Body of pancreas (tissue), 4 donors: ENCODE results near the gene PLOD2. TPM values are rescaled to one million over a fixed set of nuclear protein-coding genes. Genes with fewer than 3 reads are reported as not detected.

Experiments
- ATAC-seq: fragments of 150-250 bp; one replicate; pipeline ENCODE4 v1.9.1; 2016
- DNase-seq, 4 donors: peaks; one replicate each; pipeline ENCODE4 v3.0.0-alpha.2; 2019
- H3K27ac ChIP-seq, 4 donors: fragments of 200-600 bp; sonication (generic); 1 replicate in 3 of 4; 2 replicates in 1 of 4; pipeline versions ENCODE4 v1.5.1 to v1.6.1; 2016 to 2019; ENCODE audit warnings: mild to moderate bottlenecking in 1 of 4, mixed read lengths in 1 of 4, moderate library complexity in 1 of 4
- H3K27me3 ChIP-seq, 2 donors: fragments of 200-600 bp; sonication (generic); one replicate each; pipeline ENCODE4 v1.6.0; 2016; ENCODE audit warnings: mild to moderate bottlenecking in 1 of 2
- H3K36me3 ChIP-seq, 2 donors: fragments of 200-600 bp; sonication (generic); replicated peaks in 1 of 2; 2 replicates each; pipeline ENCODE4 v1.5.1; 2016; ENCODE audit warnings: low read depth in 2 of 2; ENCODE audit not compliant: insufficient read depth in 1 of 2
- H3K4me1 ChIP-seq: fragments of 200-600 bp; sonication (generic); one replicate; pipeline ENCODE4 v1.6.0; 2016
- H3K4me3 ChIP-seq, 2 donors: fragments of 200-600 bp; sonication (generic); 1 replicate in 1 of 2; 2 replicates in 1 of 2; pipeline ENCODE4 v1.5.1; 2016 to 2019
- H3K9me3 ChIP-seq, 3 donors: fragments of 200-600 bp; sonication (generic); 1 replicate in 2 of 3; 2 replicates in 1 of 3; pipeline ENCODE4 v1.5.1; 2016
- CTCF ChIP-seq, 7 experiments: fragments of 450-650 bp in 4 of 7; fragments of 200-600 bp in 3 of 7; sonication (generic) in 3 of 7; IDR thresholded peaks; one replicate each; pipeline ENCODE4 v1.5.1; 2016 to 2019; ENCODE audit warnings: antibody characterized with exemption in 7 of 7
- POLR2A ChIP-seq, 3 donors: fragments of 450-650 bp; IDR thresholded peaks; one replicate each; pipeline ENCODE4 v1.6.1; 2016; ENCODE audit warnings: antibody characterized with exemption in 3 of 3, mild to moderate bottlenecking in 2 of 3
- WGBS, 2 donors: methylation state at CpG; one replicate each; pipeline ENCODE4 v1.1.5; 2017; 5-methylcytosine and 5-hydroxymethylcytosine counted together
- intact Hi-C: fragments of 100-400 bp; cut with DNase I; formaldehyde crosslinking; loops from one replicate; pipeline ENCODE4 v1.15.1; 2023
- total RNA-seq, 2 donors: library from RNA; depleted of rRNA; stranded (reverse); fragments of >200 nt; gene quantifications; one replicate each; pipeline ENCODE4 v1.1.0, GENCODE V29; 2016

The PLOD2 gene
- total RNA-seq, 2 donors from 2014 or later, result 16.8 to 24.4 TPM

DNA sequence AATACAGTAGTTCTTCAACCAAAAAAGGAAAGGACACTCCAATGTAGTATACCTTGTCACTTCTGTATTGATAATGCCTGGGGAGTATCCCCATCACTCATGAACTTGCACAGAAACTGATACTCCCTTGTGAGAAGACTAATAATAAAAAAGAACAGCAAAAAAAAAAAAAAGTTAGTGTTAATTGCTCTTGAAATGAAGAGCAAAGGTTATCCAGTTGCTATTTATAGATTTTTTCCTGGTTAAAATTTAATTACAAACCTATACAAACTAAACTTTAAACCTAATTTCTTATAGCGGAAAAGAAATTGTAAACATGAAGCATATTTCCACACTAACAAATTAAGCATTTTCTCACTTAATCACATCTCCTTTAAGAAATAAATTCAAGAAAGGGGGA, 6.7 kb downstream of the PLOD2 start:
- ATAC-seq (no peak), DNase-seq (no peak)
- WGBS, 2 donors, result 41 to 48% methylated on average over 1 of the region's 1 CpG
- H3K27me3 ChIP-seq, result no peaks in the 10 kb centered on the region
- no peak overlapping the region for H3K4me3 ChIP-seq
- H3K9me3 ChIP-seq, result no peaks in the 10 kb centered on the region
- intact Hi-C loops, result no loop called here
- H3K36me3 ChIP-seq, result no peaks in the 10 kb centered on the region
- H3K27ac ChIP-seq, result peak overlapping the region in 1 of 4 donors; percentile 33
- TF ChIP-seq CTCF (IDR thresholded peaks at IDR 0.05) (no peak), POLR2A (IDR thresholded peaks at IDR 0.05) (no peak)
- H3K4me1 ChIP-seq, result peaks cover 71% of the 10 kb centered on the region

DNA sequence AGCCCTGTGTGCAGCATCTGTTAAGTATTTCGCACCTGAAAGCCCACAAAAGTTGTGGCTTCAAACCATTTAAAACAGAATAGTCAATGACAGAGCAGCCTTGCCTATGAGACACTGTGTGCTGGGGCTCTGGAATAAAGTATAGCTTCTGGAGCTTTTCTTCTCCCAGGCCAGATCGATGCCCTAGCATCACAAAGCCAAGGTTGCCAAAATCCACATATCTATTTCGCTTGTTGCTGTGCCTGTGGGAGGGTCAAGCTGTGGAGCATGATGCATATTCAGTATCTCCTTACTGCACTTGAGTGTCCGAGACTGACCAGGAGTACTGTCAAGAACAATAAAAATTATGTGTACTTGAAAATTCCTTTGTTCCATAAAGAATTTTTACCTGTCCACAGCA, 7.6 kb downstream of the PLOD2 start:
- no peak for ATAC-seq
- peaks cover 67% of the 10 kb centered on the region for H3K4me1 ChIP-seq
- intact Hi-C loops, result no loop called here
- no peaks in the 10 kb centered on the region for H3K27me3 ChIP-seq
- peak overlapping the region in 2 of 4 donors; percentile 54 to 64 for H3K27ac ChIP-seq
- WGBS, 2 donors, result 48 to 57% methylated on average over 4 of the region's 4 CpGs
- no peak for DNase-seq
- H3K9me3 ChIP-seq, result no peaks in the 10 kb centered on the region
- TF ChIP-seq CTCF (IDR thresholded peaks at IDR 0.05) (no peak), POLR2A (IDR thresholded peaks at IDR 0.05) (no peak)
- no peaks in the 10 kb centered on the region for H3K36me3 ChIP-seq
- no peak overlapping the region for H3K4me3 ChIP-seq

DNA sequence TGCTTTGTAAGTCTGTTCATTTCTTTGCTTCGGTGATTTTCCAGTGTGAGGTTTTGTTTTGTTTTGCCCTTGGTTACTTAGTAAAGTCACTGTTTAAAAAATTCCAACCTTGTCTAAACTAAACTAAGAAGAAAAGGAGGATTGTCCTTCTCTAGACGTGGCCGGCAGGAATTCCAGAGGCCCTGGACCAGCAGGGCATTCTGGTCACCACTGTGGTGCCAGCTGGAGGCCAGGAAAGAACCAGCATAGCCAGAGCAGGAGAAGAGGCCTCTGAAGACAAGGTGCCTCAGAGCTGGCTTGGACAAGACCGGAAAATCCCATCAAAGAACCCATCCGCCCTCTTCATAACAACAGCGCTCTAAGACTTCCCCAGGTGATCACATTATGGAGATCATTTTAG, 8.2 kb downstream of the PLOD2 start:
- 45 to 52% methylated on average over 6 of the region's 6 CpGs for WGBS, 2 donors
- Histone ChIP-seq H3K9me3 (no peaks in the 10 kb centered on the region), H3K36me3 (no peaks in the 10 kb centered on the region), H3K27me3 (no peaks in the 10 kb centered on the region), H3K4me1 (peaks cover 66% of the 10 kb centered on the region), H3K27ac (peak overlapping the region in 3 of 4 donors; percentile 9 to 64 (median 54)), H3K4me3 (no peak overlapping the region)
- intact Hi-C loops, result no loop called here
- ATAC-seq, result peak; percentile 71
- DNase-seq, result peak; percentile 31 to 43 (median 40)
- TF ChIP-seq CTCF (IDR thresholded peaks at IDR 0.05) (no peak), POLR2A (IDR thresholded peaks at IDR 0.05) (peak in 2 of 3 donors; percentile 26 to 35)

GRCh38 chr3:146148468-146148931, 12.5 kb downstream of the PLOD2 start:
- no peak overlapping the region for H3K4me3 ChIP-seq
- H3K9me3 ChIP-seq, result no peaks in the 10 kb centered on the region
- peak in 6 of 7 experiments; percentile 9 to 40 (median 30) for TF ChIP-seq CTCF (IDR thresholded peaks at IDR 0.05)
- TF ChIP-seq POLR2A (IDR thresholded peaks at IDR 0.05), result no peak
- H3K27me3 ChIP-seq, result no peaks in the 10 kb centered on the region
- intact Hi-C loops, result no loop called here
- H3K4me1 ChIP-seq, result peaks cover 29% of the 10 kb centered on the region
- WGBS, 2 donors, result 52 to 53% methylated on average over 1 of the region's 1 CpG
- H3K36me3 ChIP-seq, result no peaks in the 10 kb centered on the region
- ATAC-seq (peak; percentile 51), DNase-seq (no peak)
- H3K27ac ChIP-seq, result no peak overlapping the region

DNA sequence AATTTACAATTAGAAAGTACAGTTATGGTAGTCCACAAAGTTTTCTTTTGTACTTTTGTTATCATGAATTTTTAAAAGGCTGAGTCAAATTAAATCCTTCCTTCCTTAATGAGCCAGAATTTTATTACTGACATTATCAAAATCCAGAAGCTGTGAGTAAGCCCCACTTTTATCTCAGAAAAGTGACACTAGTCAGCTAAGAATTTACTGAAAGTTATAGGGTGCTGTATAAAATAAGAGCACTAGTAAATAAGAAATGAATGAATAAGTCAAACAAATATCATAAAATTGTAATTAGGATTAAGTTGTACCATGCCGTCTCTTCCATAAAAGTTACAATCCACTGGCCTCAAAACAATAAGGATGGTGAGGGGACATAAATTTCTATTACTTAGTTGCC, 15.3 kb downstream of the PLOD2 start:
- TF ChIP-seq CTCF (IDR thresholded peaks at IDR 0.05) (no peak), POLR2A (IDR thresholded peaks at IDR 0.05) (no peak)
- Histone ChIP-seq H3K27ac (no peak overlapping the region), H3K4me1 (peaks cover 21% of the 10 kb centered on the region), H3K27me3 (no peaks in the 10 kb centered on the region), H3K9me3 (no peaks in the 10 kb centered on the region), H3K4me3 (no peak overlapping the region), H3K36me3 (no peaks in the 10 kb centered on the region)
- ATAC-seq, result no peak
- DNase-seq, result no peak
- WGBS, 2 donors, result 83 to 96% methylated on average over 1 of the region's 1 CpG
- intact Hi-C loops, result no loop called here
